NOMO-1 (cell line): ENCODE results near the gene SLC17A5.
A peak's percentile ranks its signal among the peaks of the same experiment; 100 is the strongest.

Source experiments
- DNase-seq, 2 experiments: peaks; one replicate each; lab custom pipeline; 2025; ENCODE audit not compliant: unreplicated experiment in 2 of 2; lab: John Stamatoyannopoulos, UW

SLC17A5 gene

GRCh38 chr6:73667798-73668197 is 14.0 kb upstream of the SLC17A5 start:
- no peak for DNase-seq

DNA sequence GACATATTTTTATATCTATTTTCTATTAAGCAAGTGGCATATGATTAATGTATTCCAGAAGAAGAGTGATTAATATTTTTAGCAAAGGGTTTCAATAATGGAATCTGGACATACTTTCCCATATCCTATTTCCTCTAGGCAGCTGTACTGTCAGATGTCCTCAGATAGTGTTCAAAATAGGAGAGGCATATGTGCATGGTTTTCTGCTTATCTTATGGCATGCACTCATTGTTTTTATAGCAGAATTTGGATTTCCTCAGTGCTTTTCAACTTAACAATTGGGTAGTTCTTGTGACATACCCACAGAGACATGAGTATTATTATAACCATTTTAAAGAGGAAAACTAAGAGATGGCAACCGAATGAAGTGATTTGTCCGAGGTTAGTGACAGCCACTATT is 12.6 kb upstream of the SLC17A5 start:
- DNase-seq = no peak

DNA sequence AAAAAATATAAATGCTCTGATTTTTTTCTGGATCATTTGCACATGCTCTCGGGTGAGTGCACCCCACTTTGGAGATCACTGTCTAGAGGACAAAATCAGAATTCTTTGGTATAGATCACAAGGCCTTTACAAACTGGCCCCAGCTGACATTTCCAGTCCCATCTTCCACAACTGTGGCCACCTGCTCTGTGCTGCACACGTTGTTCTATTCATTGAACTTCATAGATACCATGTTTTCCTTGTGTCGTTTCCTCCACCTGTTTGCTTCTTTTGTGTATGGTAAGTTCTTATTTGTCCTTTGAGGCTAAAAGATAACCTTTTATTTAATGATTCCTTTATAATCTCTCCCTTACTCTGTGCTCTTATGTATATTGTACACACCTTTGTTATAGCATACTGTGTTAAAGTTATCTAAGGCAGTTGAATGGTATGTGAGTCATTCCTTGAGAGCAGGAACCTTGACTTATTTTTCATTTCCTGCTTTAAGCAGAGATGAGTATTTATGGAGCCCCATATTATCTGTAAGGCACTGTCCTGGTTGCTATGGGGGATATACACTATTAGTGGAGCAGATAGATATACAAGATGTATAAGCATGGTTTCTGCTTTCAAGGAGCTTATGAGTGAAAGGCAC is 12.0 kb upstream of the SLC17A5 start:
- peak in 1 of 2 experiments; percentile 32 for DNase-seq

- DNase-seq = no peak
Measured at GRCh38 chr6:73664701-73665100, 10.9 kb upstream of the SLC17A5 start.

GRCh38 chr6:73657201-73657600 is 3.4 kb upstream of the SLC17A5 start:
- no peak for DNase-seq

DNA sequence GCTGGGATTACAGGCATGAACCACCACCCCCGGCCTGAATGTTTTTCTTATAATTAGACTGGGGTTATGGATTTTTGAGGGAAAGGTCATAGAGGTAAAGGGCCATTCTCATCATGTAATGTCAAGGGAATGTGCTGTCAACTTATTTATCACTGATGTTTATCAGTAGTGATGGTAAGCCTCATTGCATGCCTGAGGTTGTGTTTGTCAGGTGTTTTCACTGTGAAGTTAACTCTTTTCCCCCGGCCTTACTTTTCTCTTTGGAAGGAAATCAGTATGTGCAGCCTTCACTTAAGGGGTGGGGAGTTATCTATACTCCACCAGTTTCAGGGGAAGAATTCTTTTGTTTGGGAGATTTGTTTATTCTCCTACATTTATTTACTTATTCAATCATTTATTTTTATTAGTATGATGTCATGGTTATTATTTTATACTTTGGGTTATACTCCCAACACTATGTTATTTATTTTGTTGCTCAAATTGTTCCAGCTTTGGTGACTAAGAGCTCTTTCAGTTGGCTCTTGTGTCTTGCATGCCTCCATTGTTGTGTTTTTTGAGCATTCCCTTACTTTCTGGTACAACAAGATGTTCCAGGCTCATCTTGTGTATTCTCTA is 2.8 kb upstream of the SLC17A5 start:
- no peak for DNase-seq

DNA sequence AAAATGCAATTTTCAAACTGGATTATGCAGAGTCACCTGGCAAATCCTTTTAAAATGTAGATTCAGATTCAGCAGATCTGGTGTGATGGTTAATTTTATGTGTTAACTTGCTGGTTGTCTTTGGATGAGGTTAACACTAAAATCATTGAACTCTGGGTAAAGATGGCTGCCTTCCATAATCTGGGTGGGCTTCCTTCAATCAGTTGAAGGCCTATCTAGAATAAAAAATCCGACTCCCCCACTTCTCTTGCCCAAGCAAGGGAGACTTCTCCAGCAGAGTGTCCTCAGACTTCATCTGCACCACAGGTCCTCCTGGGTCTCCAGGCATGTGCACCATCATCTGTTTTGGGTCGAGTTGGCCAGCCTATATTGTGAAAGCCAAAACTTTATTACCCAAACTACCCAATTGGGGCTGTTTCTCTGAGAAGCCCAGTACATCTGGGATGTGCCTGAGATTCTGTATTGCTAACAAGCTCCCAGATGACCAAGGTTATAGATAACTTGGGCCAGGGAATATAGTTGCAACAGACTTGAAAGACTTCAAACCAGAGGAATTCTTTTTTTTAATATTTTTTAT is 1.6 kb upstream of the SLC17A5 start:
- no peak for DNase-seq

- DNase-seq = peak; percentile 50 to 78
Measured at GRCh38 chr6:73652637-73653570, 888 bp downstream of the SLC17A5 start.

GRCh38 chr6:73649783-73650182 is 4.0 kb downstream of the SLC17A5 start:
- no peak for DNase-seq

- DNase-seq = no peak
Measured at GRCh38 chr6:73648166-73648565, 5.6 kb downstream of the SLC17A5 start.

- DNase-seq = no peak
Measured at GRCh38 chr6:73644941-73645591, 8.7 kb downstream of the SLC17A5 start.

DNA sequence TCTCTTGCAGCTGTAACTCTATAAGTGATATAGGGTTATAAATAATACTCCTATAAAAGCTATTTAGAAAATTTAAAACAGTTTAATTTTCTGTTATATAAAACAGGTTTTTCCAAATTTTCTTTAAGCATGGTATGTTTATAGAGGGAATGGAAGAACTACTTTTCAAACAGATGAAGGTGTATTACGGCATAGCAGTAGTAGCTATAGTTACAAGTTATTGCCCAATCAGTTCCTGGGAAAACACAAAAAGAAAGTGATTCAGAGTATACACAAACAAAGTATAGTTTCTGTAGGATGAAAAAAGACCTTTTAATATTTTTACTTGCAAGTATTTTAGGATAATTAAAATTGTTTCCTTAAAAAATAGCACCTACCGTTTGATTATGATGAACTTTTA is 9.8 kb downstream of the SLC17A5 start:
- no peak for DNase-seq

DNA sequence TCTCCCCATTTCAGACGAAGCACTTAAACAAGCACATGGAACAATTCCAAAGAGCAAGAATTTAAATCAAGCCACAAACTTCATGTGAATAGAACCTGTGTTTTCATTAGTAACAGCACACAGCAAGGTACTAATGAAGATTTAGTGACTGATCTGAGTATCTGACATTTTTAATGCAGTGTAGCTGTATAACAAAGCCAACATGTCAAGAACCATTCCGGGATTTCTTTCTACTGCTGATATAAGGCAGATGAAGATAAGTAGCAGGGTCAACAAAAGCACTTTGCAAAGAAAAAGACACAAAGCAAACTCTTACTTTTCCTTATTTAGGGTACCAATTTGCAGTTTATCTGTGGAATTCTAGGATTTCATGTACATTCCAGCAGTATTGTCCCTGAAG is 11.3 kb downstream of the SLC17A5 start:
- DNase-seq = no peak

GRCh38 chr6:73640179-73640750 is 13.5 kb downstream of the SLC17A5 start:
- DNase-seq = no peak

GRCh38 chr6:73639040-73639439 is 14.8 kb downstream of the SLC17A5 start:
- no peak for DNase-seq

DNA sequence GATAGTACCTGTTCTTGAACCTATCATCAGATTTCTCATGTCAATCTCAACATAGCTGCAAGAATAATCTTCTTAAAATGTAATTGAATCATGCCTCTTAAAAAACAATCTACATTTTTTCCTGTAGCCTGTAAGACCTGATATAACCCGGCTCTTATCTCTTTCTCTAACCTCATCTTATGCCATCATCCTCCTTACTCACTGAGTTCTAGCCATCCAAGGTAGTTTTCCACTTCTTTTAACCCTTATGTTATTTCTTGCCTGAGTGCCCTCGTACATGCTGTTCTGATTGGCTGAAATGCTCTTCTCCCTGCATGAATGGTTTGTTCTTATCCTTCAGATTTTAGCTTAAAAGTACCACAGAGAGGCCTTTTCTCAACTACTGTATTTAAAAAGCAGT is 16.4 kb downstream of the SLC17A5 start:
- DNase-seq = no peak

DNA sequence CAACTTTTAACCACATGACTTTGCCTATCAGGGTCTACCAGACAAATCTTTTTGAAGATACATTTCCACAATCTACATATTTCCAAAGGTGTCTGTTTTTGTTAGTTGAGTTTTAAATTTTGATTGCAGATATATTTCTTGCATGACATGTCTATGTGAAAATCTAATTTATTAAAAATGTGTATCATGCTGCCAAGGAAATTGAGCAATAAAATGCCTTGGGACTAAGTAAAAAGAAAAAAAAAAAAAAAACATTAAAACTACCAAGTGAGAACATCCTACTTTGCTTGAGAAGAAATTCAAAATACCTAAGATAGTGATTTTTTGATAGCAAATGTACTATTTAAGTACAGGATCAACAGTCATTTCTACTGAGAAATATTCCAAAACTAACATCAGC is 17.7 kb downstream of the SLC17A5 start:
- DNase-seq = no peak

DNA sequence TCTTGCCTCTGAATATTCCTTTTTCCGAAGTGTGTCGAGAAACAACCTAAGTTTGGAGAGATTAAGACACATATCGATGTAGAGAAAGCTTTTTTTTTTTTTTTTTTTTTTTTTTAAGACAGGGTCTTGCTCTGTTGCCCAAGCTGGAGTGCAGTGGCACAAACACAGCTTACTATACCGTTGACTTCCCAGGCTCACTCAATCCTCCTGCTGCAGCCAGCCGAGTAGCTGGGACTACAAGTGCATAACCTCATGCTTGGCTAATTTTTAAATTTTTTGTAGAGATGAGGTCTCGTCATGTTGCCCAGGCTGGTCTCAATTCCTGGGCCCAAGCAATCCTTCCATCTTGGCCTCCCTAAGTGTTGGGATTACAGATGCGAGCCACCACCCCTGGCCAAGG is 21.4 kb downstream of the SLC17A5 start:
- DNase-seq = no peak

DNA sequence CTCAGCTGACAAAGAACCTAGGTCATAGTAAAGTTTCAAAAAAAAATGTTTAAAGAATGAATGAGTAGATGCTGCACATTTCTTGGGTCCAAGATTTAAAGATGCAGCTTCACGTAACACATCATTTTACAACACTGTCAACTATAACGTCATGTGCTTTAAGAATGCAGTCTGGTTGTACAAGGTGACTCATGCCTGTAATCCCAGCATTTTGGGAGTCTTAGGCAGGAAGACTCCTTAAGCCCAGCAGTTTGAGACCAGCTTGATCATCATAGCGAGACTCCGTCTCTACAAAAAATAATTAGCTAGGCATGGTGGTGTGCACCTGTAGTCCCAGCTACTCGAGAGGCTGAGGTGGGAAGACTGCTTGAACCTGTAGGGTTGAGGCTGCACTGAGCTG is 21.9 kb downstream of the SLC17A5 start:
- no peak for DNase-seq

- DNase-seq = no peak
Measured at GRCh38 chr6:73630401-73630800, 23.4 kb downstream of the SLC17A5 start.

DNA sequence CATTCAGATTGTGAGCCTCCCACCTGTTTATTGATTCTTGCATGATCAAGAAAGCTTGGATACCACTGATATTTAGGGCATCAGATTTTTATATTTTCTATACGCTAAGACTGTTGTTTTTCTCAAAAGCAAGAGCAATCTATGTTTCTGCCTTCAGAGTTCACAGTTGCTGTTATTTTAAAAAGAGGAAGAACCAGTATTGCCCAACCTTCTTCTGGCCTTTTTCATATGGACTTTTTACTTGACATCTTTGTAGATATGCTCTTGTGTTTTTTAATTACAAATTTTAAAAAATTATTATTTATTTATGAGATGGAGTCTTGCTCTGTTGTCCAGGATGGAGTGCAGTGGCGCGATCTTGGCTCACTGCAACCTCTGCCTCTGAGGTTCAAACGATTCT is 28.9 kb downstream of the SLC17A5 start:
- DNase-seq = peak; percentile 50 to 81
